Globus pallidus (tissue), 1 donor: ENCODE data around the gene DDRGK1.

ENCODE experiments used
- DNase-seq: peaks from one replicate; pipeline ENCODE4 v3.0.0-alpha.2; 2015; ENCODE audit warnings: low spot score

DDRGK1 gene

GRCh38 chr20:3235666-3236324 is 31.3 kb upstream of the DDRGK1 start:
- no peak for DNase-seq

DNA sequence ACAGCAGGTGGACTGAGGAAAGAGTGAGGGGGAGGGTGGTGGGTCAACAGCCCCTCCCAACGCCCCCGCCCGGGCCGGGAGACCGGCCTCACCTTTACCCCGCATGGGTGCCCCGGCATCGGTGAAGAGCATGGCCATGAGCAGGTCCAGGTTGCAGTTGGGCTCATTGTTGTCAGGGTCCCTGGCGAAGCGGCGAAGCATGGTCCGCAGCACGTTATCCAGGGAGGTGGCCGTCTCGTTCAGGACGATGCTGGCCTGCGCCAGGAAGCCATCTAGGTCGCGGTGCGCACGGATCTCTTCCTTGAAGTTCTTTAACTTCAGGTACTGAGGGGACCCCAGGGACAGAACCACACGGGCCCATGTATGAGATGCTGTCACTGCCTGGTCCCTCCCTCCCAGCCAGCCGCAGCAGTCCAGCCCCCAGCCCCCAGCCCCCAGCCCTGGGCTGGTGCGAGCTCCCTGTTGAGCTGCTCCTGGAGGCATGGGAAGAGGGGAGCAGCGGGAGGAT is 29.6 kb upstream of the DDRGK1 start:
- no peak for DNase-seq

DNA sequence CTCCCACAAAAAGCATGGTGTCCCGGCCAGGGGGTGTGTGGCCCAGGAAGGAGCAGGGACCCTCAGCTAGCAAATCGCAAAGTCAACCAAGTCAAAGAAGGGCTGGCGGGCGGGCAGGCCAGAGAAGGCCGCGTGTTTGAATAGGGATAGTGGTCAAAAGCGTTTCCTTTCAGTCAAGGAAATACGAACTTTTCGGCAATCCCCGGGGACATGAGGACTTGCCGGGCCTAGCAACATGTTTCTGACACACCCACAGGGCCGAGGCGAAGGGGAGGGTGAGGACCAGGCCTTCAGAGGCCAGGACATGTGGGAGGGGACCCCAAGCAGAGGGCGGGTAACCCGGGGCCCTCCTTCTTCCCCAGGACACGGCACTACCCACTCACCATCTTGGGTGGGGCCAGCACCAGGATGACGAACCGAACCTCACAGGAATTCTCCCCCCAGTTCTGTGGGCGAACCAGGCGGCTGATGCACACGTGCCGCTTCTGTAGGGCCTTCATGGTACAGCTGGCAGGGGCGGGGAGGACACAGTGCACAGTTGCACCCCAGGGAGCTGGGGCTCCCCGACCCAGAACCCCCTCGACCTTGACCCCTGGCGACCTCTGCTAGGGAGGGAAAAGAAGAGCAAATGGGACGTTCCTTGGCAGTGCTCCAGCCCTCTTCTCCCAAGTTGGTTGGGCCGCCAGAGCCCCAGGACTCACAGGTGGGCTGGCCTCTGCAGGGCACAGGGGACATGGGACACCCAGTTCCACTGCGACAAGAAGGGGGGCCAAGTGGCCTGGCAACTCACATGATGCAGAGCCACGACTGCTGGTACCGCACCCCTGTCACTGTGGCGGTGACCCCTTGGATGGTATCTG is 28.9 kb upstream of the DDRGK1 start:
- no peak for DNase-seq

GRCh38 chr20:3231889-3232588 is 27.6 kb upstream of the DDRGK1 start:
- no peak for DNase-seq

DNA sequence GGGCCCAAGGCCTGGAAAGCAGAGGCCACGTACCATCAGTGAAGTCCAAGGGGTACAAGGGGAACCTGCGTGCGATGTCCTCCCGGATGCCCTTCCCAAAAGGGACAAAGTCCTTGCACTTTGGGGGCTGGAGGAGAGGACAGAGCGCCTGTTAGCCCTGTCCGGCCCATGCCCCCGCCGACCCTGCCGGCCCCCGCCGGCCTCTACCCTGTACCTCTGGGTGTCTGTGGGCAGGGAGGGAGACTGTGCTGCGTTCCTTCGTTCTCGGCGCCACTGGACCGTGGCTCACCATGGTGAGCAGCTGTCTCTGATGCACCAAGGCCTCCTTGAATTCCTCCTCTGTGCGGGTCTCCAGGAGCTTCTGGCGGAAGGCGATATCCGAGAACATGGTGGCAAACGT is 26.6 kb upstream of the DDRGK1 start:
- no peak for DNase-seq

DNA sequence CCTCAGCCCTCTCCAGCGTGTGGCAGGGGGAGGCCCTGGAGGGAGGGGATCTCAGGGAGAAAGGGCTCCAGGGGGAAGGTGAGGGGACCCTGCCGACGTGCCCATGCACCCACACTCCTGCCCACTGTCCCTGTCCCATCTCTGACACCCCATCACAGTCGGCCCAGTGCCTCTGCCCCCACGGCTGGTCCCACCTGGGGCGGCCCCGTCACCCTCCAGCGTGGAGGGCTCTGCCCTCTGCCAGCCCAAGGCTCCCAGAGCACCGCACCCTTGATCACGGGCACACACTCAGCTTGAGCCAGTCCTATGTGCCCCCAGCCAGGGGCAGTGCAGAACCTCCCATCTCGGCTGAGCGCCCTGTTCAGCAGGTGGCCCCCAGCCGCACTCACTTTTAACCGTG is 25.3 kb upstream of the DDRGK1 start:
- no peak for DNase-seq

DNA sequence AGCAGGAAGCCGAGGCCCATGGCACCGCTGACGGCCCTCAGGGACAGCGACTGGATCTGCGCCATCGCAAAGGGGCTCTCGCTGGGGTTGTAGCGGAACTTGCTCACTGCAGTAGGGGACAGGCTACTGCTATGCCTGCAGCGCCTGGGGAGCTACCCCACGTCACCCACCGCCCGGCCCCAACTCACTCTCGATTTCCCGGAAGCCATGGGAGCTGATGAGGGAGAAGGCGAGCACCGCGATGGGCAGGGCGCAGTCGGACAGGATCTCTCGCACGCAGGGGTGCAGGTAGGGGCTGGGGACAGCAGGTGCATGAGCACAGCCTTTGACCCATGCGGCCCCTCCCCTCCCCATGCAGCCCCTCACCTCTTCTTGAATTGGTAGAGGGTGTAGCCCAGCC is 24.7 kb upstream of the DDRGK1 start:
- DNase-seq: no peak

GRCh38 chr20:3228750-3229032 is 24.2 kb upstream of the DDRGK1 start:
- no peak for DNase-seq

DNA sequence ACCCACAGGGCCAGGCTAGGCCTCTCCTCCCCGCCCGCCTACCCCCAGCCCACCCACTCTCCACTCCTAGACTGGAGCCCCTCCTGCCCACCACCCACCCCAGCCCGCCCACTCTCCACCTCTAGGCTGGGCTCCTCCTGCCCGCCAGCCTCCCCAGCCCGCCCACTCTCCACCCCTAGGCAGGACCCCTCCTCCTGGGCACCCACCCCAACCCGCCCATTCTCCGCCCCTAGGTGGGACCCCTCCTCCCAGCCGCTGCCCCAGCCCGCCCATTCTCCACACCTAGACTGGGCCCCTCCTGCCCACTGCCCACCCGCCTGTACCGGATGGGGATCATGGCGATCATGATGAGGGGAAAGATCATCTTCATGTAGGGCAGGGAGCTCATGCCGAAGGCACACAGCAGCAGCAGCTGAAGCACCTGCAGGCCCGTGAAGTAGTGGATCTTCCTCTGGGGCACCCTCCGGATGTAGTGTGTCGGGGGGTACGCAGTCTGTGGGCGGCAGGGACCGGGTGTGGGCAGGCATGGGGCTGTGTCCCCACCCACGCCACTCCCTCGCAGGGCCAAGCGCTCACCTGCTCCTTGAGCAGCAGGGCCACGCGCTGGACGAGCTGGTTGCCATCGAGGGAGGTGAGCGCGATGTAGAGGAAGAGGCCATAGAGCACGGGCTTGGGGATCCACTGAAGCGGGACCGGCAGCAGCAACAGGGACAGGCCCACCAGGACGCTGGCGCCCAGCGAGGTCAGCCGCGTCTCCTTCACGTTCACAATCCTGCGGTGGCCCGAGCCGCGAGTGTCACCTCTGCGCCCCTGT is 23.7 kb upstream of the DDRGK1 start:
- DNase-seq: no peak

GRCh38 chr20:3227506-3227905 is 23.0 kb upstream of the DDRGK1 start:
- no peak for DNase-seq

DNA sequence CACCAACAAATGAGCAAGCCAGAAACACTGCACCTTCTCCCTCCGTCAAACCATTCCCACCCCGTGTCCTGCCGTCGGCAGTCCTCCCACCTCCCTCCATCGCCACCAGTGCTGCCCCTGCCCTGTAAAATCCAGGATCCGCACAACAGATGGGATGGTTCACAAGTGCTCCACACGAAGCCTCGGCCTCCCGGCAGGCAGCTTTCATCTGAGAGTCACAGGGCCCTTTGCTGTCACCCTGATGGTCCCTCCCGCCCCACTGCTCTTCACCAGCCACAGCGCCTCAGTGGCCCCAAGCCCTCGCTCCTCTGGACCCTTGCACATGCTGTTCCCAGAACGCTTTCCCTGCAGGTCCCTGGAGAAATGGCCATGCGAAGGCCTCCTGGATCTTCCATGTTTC is 22.4 kb upstream of the DDRGK1 start:
- no peak for DNase-seq

DNA sequence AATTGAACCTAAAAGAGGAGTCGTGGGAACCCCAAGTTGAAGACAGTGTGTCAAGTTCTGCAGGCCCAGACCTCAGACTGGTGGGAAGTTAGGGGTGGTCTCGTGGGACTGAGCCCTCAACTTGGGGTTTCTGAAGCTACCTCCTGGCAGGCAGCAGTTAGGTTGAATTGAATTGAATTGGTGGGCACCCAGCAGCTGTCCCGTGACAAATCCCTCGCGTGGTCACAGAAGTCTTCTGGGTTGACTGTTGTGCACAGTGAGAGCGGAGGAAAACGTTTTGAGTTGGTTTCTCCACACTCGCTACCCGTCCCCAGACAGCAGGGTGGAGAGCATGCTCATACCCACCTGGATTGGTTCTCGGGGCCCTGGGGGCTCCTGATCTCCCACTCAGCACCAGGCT is 21.6 kb upstream of the DDRGK1 start:
- no peak for DNase-seq

- no peak for DNase-seq
Measured at GRCh38 chr20:3224681-3225421, 20.4 kb upstream of the DDRGK1 start.

GRCh38 chr20:3223994-3224680 is 19.7 kb upstream of the DDRGK1 start:
- DNase-seq: no peak

DNA sequence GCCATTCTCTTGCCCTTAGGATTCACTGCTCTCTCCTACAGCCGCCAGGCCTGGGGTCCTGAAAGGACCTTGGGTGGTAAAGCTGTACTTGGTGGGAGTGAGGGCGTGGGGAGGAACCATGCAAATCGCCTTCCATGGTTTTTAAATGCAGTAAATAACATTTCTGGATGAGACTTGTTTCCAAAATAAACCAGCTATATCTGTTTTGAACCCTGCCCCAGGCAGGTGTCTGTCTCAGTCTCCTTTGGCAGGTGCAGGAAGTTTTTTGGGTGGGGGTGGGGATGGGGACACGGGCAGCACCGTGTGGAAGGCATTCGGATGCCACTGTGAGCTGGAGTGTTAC is 19.1 kb upstream of the DDRGK1 start:
- no peak for DNase-seq

DNA sequence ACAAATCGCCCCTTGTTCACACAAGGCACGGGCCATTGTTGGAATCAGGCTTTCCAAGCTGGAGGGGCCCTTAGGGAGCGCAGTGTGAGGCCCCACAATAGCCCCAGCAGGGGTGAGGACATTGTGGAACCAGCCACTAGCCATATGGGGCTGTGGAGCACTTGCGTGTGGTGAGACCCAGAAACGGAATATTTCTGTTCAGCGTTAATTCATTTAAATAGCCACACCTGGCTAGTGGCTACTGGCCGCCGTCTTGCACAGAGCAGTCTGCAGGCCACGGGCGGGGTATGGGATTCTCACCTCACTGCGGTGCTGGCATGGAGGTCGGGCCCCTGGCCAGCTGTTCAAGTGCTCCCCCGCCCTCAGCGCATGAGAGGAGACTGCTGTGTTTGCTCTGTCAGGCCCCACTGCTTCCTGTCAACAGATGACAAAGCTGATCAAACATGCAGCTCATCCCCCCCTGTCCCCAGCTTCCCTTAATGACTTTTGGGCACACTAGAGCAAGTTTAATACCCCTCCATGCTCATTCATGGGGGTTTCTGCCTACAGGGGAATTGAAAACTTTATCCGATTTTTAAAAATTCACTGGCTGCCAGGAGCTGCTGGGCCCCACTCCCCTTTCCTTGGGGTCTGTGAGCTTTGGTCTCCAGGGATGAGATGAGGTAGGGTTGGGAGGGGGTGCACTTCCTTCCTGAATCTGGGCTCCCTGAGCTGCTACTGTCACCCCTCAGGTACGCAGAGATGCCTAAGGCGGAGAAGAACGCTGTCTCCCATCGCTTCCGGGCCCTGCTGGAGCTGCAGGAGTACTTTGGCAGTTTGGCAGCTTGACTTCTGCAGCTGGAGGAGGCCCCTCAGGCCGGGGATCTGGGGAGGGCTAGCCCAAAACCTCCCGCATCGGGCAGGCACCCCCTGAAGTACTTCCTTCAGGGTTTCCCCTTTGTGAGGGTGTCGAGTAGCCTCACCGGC is 18.4 kb upstream of the DDRGK1 start:
- DNase-seq: no peak

DNA sequence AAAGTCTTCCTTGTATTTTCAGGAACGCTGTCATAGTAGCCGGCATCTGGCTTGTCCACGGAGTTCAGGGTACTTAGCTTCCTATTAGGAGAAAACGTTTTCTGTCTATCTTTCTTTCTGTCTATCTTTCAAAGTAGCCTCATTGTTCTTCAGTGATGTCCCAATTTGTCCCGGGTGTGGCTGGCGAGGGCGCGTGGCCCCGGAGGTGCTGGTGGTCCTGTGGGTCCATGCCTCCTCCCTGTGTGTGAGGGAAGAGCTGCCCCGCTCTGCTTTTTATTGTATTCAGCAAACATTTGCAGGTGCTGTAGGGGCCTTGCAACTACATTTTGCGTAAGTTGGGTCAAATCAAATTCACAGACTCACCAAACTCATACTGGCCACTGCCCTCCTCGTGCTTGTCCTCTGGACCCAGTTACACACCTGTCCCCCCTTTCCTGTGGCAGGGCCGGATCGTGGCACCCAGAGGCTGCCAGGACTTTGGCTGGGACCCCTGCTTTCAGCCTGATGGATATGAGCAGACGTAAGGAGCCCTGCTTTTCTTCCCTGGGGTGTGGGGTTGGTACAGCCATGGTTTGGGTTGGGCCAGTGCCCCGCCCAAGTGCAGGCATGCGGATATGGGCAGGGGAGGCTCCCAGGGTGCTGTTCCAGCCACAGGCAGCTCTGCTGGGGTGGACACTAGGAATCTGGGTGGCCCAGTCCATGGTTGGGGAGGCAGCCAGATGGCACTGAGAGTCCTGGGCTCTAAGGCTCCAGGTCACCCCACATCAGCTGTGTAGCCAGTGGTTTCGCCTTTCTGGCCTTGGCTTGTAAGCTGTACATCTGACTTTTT is 17.1 kb upstream of the DDRGK1 start:
- DNase-seq: no peak

DNA sequence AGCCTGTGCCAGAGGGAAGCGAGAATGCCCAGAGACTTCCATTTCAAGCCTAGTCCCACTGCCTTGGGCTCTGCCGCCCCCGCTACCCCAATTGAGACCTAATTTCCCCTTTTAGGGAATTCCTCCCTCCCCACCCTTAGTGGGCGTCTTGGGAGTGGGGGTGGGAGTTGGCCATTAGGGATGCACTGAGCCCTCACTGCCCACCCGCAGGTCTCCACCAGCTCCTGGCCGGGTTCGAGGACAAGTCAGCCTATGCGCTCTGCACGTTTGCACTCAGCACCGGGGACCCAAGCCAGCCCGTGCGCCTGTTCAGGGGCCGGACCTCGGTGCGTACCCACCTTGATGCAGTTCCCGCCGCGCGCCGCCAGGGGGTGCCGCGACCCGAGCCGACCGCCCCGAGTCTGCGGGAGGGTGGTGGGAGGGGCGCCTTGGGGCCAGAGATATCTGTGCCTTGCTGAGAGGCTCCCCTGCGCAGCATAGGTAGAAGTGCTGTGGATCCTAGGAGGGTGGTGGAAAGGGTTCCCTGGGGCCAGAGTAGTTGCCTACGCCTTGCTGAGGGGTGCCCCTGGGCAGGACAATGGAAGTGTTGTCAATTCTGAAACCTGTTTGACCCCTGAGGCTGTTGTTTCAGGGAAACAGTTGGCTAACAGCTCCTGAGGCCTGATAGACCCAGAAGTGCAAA is 14.0 kb upstream of the DDRGK1 start:
- no peak for DNase-seq
